GM10266 (cell line): ENCODE data around the gene SPATA20.

Experiments
- DNase-seq: peaks from one replicate; pipeline ENCODE4 v3.0.0; 2012; ENCODE audit errors: extremely low spot score
- CTCF ChIP-seq: IDR thresholded peaks from 2 replicates; pipeline ENCODE4 v1.5.1; 2012; ENCODE audit warnings: mild to moderate bottlenecking, low read depth; ENCODE audit not compliant: control insufficient read depth, insufficient read depth; ENCODE audit errors: missing control alignments

SPATA20 gene

DNA sequence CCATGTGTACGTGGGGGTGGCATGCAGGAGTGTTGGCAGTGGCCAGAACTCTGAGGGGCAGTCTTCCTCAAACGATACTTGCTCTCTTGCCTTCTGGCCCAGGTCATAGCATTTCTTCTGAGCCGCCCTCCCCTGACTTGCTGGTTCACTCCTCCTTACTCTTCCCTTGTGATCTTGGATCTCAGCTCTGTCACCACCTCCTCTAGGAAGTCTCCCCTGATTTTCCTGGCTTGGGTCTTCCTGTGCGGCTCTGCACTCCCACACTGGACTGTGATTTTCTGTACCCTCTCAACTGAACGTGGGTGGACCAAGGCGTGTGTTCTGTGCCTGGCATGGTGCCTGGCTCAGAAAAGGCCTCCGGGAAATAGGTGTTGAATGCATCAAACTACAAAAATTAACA, 11.6 kb upstream of the SPATA20 start:
- no peak for DNase-seq
- no peak for TF ChIP-seq CTCF

DNA sequence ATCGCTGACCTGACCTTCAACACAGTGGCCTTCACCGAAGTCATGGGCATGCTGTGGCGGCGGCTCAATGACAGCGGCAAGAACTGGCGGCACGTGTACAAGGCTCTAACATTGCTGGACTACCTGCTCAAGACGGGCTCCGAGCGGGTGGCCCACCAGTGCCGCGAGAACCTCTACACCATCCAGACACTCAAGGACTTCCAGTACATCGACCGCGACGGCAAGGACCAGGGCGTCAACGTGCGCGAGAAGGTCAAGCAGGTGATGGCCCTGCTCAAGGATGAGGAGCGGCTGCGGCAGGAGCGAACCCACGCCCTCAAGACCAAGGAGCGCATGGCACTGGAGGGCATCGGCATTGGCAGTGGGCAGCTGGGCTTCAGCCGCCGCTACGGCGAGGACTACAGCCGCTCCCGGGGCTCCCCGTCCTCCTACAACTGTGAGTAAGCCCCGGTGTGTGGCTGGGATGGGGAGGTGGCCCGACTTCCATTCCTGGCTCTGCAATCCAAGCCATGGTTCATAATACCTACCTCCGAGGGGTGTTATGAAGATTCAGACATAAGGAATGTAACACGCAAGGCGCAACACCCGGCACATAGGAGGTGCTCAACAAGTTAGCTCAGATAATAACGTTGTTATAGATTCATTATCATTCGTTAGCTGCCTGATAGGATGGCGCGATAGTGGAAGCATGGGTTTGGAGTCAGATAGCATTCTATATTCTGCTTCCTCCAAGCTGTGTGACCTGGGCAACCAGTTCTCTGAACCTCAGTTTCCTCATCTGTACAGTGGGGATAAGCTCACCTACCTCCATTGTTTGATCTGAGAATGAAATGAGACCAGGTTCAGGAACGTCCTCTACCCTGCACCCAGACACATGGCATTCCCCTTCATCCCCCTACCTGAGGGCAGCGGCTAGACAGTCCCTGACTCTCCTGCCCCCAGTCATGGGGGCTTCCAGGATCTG, 10.0 kb upstream of the SPATA20 start:
- no peak for TF ChIP-seq CTCF
- no peak for DNase-seq

- no peak for DNase-seq
- TF ChIP-seq CTCF: no peak
These were observed 9.0 kb upstream of the SPATA20 start for GRCh38 chr17:50537721-50538548.

GRCh38 chr17:50538549-50539410, 8.2 kb upstream of the SPATA20 start:
- DNase-seq: no peak
- no peak for TF ChIP-seq CTCF

DNA sequence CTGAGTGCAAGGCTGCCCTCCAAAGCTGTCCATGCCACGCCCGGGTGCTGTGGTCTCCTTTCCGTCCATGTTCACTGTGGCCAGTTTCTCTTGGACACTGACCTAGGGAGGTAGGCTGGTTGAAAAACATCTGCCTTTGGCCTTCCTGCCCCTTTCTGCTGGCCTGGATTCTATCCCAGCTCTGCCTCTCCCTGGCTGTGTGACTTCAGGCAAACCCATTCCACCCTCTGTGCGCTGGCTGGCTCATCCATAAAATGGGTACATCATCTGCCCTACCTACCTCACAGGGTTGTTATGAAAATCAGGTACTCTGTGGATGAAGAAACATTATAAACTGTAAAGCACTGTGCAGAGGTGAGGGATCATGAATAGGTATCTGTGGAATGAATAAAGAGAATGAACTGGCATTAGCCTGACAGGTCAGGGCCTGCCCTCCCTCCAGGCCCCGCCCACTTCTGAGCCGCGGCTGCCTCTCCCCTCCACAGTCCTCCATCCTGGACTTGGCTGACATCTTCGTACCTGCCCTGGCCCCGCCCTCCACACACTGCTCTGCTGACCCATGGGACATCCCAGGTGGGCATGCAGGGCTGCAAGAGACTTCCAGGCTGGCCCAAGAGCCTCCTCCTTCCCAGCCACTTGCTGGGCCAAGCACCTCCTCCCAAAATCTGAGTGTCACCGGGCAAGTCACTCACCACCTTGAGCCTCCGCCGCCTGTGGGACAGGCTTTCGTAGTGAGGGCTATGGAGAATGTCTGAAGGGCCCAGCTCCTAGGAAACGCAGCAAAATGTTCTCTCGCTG, 7.0 kb upstream of the SPATA20 start:
- DNase-seq: no peak
- TF ChIP-seq CTCF: no peak

DNA sequence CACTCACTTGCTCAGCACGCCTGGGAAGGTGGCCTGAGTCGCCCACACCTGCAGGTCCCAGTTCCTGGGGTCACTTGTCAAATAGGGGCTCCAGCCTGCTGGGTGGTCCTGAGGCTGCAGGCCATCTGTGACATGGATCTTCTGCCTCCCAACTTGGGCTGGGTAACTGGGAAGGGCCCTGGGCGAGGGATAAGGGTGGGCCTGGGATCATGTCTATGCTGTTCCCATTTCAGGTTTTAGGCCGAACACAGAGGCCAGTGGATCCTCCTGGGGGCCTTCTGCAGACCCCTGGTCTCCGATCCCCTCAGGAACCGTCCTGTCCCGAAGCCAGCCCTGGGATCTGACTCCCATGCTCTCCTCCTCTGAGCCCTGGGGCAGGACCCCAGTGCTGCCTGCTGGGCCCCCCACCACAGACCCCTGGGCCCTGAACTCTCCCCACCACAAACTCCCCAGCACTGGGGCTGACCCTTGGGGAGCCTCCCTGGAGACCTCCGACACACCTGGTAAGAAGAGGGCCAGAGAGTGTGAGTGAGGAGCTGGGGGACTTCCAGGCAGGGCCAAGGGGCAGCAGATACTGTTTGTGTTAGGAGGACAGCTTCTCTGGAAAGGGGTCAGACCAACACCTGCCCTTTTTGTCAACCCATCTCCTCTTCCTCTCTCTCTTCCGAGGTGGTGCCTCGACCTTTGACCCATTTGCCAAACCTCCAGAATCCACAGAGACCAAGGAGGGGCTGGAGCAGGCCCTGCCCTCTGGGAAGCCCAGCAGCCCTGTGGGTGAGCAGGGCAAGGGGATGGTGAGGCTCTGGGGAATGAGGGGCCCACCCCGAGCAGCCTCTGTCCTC, 6.2 kb upstream of the SPATA20 start:
- no peak for TF ChIP-seq CTCF
- no peak for DNase-seq
